Coronary artery (tissue), 2 donors: ENCODE results near the gene MICAL1.

ENCODE experiments used
- DNase-seq: peaks from one replicate; pipeline ENCODE4 v3.0.0-alpha.2; 2017; ENCODE audit warnings: low spot score
- H3K27ac ChIP-seq, 2 donors: fragments of 200-600 bp; sonication (generic); one replicate each; pipeline ENCODE4 v1.5.1; 2016 to 2019
- H3K4me3 ChIP-seq: fragments of 200-600 bp; sonication (generic); 2 replicates; pipeline ENCODE4 v1.5.1; 2016; ENCODE audit warnings: mild to moderate bottlenecking, moderate library complexity
- CTCF ChIP-seq: fragments of 200-600 bp; sonication (generic); IDR thresholded peaks from one replicate; pipeline ENCODE4 v1.5.1; 2019; ENCODE audit warnings: antibody characterized with exemption

MICAL1 gene

GRCh38 chr6:109453594-109454495, 1.7 kb downstream of the MICAL1 start:
- Histone ChIP-seq H3K4me3 (peak overlapping the region; percentile 92), H3K27ac (peak overlapping the region; percentile 86 to 94)
- DNase-seq, result no peak
- TF ChIP-seq CTCF, result no peak

- H3K27ac ChIP-seq, result no peak overlapping the region
- peak overlapping the region; percentile 92 for H3K4me3 ChIP-seq
- no peak for DNase-seq
- TF ChIP-seq CTCF, result no peak
Observed at GRCh38 chr6:109453156-109453555, 2.4 kb downstream of the MICAL1 start.

- H3K4me3 ChIP-seq, result no peak overlapping the region
- TF ChIP-seq CTCF, result no peak
- H3K27ac ChIP-seq, result no peak overlapping the region
- no peak for DNase-seq
Observed at GRCh38 chr6:109452181-109452580, 3.4 kb downstream of the MICAL1 start.

GRCh38 chr6:109451376-109451775, 4.2 kb downstream of the MICAL1 start:
- DNase-seq, result no peak
- Histone ChIP-seq H3K27ac (no peak overlapping the region), H3K4me3 (no peak overlapping the region)
- no peak for TF ChIP-seq CTCF

- DNase-seq, result no peak
- H3K27ac ChIP-seq, result no peak overlapping the region
- no peak overlapping the region for H3K4me3 ChIP-seq
- no peak for TF ChIP-seq CTCF
Observed at GRCh38 chr6:109450801-109451200, 4.8 kb downstream of the MICAL1 start.

- TF ChIP-seq CTCF, result no peak
- H3K4me3 ChIP-seq, result no peak overlapping the region
- no peak for DNase-seq
- H3K27ac ChIP-seq, result no peak overlapping the region
Observed at GRCh38 chr6:109449795-109450673, 5.5 kb downstream of the MICAL1 start.
